Prostate gland (tissue), 2 donors: Measurements from ENCODE around the gene KIFC3.

ENCODE experiments used
- CTCF ChIP-seq, 4 experiments: fragments of 200-600 bp in 2 of 4; fragments of 450-650 bp in 2 of 4; sonication (generic) in 2 of 4; IDR thresholded peaks; 1 replicate in 3 of 4; 2 replicates in 1 of 4; pipeline ENCODE4 v1.5.1; 2016 to 2019; ENCODE audit warnings: antibody characterized with exemption in 4 of 4, mild to moderate bottlenecking in 2 of 4, moderate library complexity in 2 of 4
- POLR2A ChIP-seq: fragments of 450-650 bp; IDR thresholded peaks from one replicate; pipeline ENCODE4 v1.6.1; 2016; ENCODE audit warnings: antibody characterized with exemption, mild to moderate bottlenecking
- POLR2AphosphoS5 ChIP-seq: sonication (generic); formaldehyde crosslinking; IDR thresholded peaks from one replicate; pipeline ENCODE4 v1.6.1; 2017; ENCODE audit warnings: antibody characterized with exemption

GRCh38 chr16:57783883-57784282, 18.4 kb downstream of the KIFC3 start:
- TF ChIP-seq POLR2AphosphoS5: no peak
- no peak for TF ChIP-seq CTCF (IDR thresholded peaks at IDR 0.05)
- no peak for TF ChIP-seq POLR2A
